Neuronal stem cell (in vitro differentiated cells): ENCODE measurements around the gene TRPM2.
A peak's percentile ranks its signal among the peaks of the same experiment; 100 is the strongest.

Source experiments
- DNase-seq: peaks from one replicate; pipeline ENCODE4 v3.0.0-alpha.2; 2013; ENCODE audit warnings: low spot score
- H2AFZ ChIP-seq: one replicate; pipeline ENCODE4 v1.6.1; 2013; ENCODE audit warnings: mild to moderate bottlenecking, low read length, inconsistent platforms
- H2AK5ac ChIP-seq: 2 replicates; pipeline ENCODE4 v1.6.1; 2013; ENCODE audit warnings: low read depth, mild to moderate bottlenecking, inconsistent platforms, low read length, moderate library complexity, mixed read lengths
- H2BK120ac ChIP-seq: 2 replicates; pipeline ENCODE4 v1.6.1; 2013; ENCODE audit warnings: low read depth, mild to moderate bottlenecking, inconsistent platforms, low read length, moderate library complexity, mixed read lengths
- H2BK12ac ChIP-seq: one replicate; pipeline ENCODE4 v1.6.1; 2013; ENCODE audit warnings: low read length, inconsistent platforms
- H2BK15ac ChIP-seq: 2 replicates; pipeline ENCODE4 v1.6.1; 2013; ENCODE audit warnings: mild to moderate bottlenecking, low read length, inconsistent platforms, mixed read lengths
- H2BK5ac ChIP-seq: one replicate; pipeline ENCODE4 v1.6.1; 2013; ENCODE audit warnings: inconsistent platforms, mild to moderate bottlenecking, low read length, moderate library complexity
- H3K14ac ChIP-seq: one replicate; pipeline ENCODE4 v1.6.1; 2013; ENCODE audit warnings: low read length, inconsistent platforms
- H3K18ac ChIP-seq: 2 replicates; pipeline ENCODE4 v1.6.1; 2013; ENCODE audit warnings: low read length, inconsistent platforms
- H3K23ac ChIP-seq: 2 replicates; pipeline ENCODE4 v1.6.1; 2013; ENCODE audit warnings: low read depth, mild to moderate bottlenecking, mixed read lengths, low read length, inconsistent platforms; ENCODE audit not compliant: poor library complexity
- H3K27ac ChIP-seq: replicated peaks from 3 replicates; pipeline ENCODE4 v1.5.1; 2013; ENCODE audit warnings: low read length, inconsistent platforms
- H3K27me3 ChIP-seq, 3 experiments: 2 replicates each; pipeline ENCODE4 v1.6.1; 2013; ENCODE audit warnings: low read length in 3 of 3, mild to moderate bottlenecking in 2 of 3, inconsistent platforms in 1 of 3, low read depth in 1 of 3, mixed read lengths in 1 of 3, moderate library complexity in 1 of 3; ENCODE audit not compliant: control insufficient read depth in 3 of 3, insufficient read depth in 3 of 3
- H3K36me3 ChIP-seq, 2 donors: replicated peaks in 1 of 2; 2 replicates each; pipeline ENCODE4 v1.6.1; 2013; ENCODE audit warnings: low read length in 2 of 2; ENCODE audit not compliant: control insufficient read depth in 2 of 2, insufficient read depth in 2 of 2
- H3K4ac ChIP-seq: 2 replicates; pipeline ENCODE4 v1.6.1; 2013; ENCODE audit warnings: inconsistent platforms, mild to moderate bottlenecking, low read length, moderate library complexity
- H3K4me1 ChIP-seq, 2 donors: 1 replicate in 1 of 2; 2 replicates in 1 of 2; pipeline ENCODE4 v1.6.1; 2013; ENCODE audit warnings: low read length in 2 of 2, low read depth in 1 of 2; ENCODE audit not compliant: control insufficient read depth in 2 of 2, insufficient read depth in 1 of 2
- H3K4me2 ChIP-seq: one replicate; pipeline ENCODE4 v1.6.1; 2013; ENCODE audit warnings: mild to moderate bottlenecking, low read length, inconsistent platforms; ENCODE audit not compliant: insufficient read depth, poor library complexity, severe bottlenecking
- H3K4me3 ChIP-seq, 2 donors: 2 replicates each; pipeline ENCODE4 v1.5.1; 2013; ENCODE audit warnings: low read length in 2 of 2, mild to moderate bottlenecking in 2 of 2, inconsistent platforms in 1 of 2, moderate library complexity in 1 of 2
- H3K79me1 ChIP-seq: one replicate; pipeline ENCODE4 v1.6.1; 2013; ENCODE audit warnings: low read depth, mild to moderate bottlenecking, inconsistent platforms, low read length, moderate library complexity
- H3K9ac ChIP-seq: one replicate; pipeline ENCODE4 v1.6.1; 2013; ENCODE audit warnings: mild to moderate bottlenecking, low read depth, low read length, inconsistent platforms; ENCODE audit not compliant: poor library complexity
- H3K9me3 ChIP-seq, 2 donors: replicated peaks in 1 of 2; 2 replicates each; pipeline versions ENCODE3 to v1.6.1; 2013; ENCODE audit warnings: low read length in 2 of 2, mild to moderate bottlenecking in 2 of 2, inconsistent platforms in 1 of 2, low read depth in 1 of 2, mixed read lengths in 1 of 2, moderate library complexity in 1 of 2; ENCODE audit not compliant: control insufficient read depth in 2 of 2, insufficient read depth in 1 of 2
- H4K8ac ChIP-seq: one replicate; pipeline ENCODE4 v1.6.1; 2013; ENCODE audit warnings: low read depth, mild to moderate bottlenecking, inconsistent platforms, low read length, moderate library complexity
- H4K91ac ChIP-seq: one replicate; pipeline ENCODE4 v1.6.1; 2013; ENCODE audit warnings: low read length, low read depth, mild to moderate bottlenecking, inconsistent platforms; ENCODE audit not compliant: poor library complexity
- WGBS, 2 donors: extraction: QIAGEN DNeasy Blood & Tissue Kit; methylation state at CpG; one replicate each; pipeline ENCODE4 v1.1.7; 2013; ENCODE audit warnings: missing lambda C conversion rate in 2 of 2, mixed read lengths in 1 of 2; ENCODE audit not compliant: insufficient read length in 2 of 2, insufficient replicate concordance in 1 of 2; ENCODE audit errors: extremely low coverage in 2 of 2; 5-methylcytosine and 5-hydroxymethylcytosine counted together

Gene TRPM2

GRCh38 chr21:44437696-44438431 is 84.4 kb downstream of the TRPM2 start:
- no peak overlapping the region for H2BK5ac ChIP-seq
- WGBS, 2 donors, result no CpG with 5 or more reads among the region's 19 CpGs
- peaks cover 0 to 1% of the 10 kb centered on the region in 2 donors for H3K9me3 ChIP-seq
- no peak overlapping the region for H3K27ac ChIP-seq
- H4K91ac ChIP-seq, result no peak overlapping the region
- no peak for DNase-seq
- no peak overlapping the region for H2BK120ac ChIP-seq
- H3K9ac ChIP-seq, result no peak overlapping the region
- no peak overlapping the region for H3K4ac ChIP-seq
- H3K4me1 ChIP-seq, result no peaks in the 10 kb centered on the region
- H3K18ac ChIP-seq, result peak overlapping the region; percentile 24
- H2AK5ac ChIP-seq, result peak overlapping the region; percentile 63
- no peaks in the 10 kb centered on the region for H3K36me3 ChIP-seq
- no peak overlapping the region for H2BK12ac ChIP-seq
- peaks cover 2% of the 10 kb centered on the region for H3K79me1 ChIP-seq
- H3K14ac ChIP-seq, result peak overlapping the region; percentile 38
- H3K4me3 ChIP-seq, result no peak overlapping the region
- no peak overlapping the region for H3K23ac ChIP-seq
- H3K4me2 ChIP-seq, result no peak overlapping the region
- H2BK15ac ChIP-seq, result peak overlapping the region; percentile 58
- H2AFZ ChIP-seq, result no peak overlapping the region
- no peak overlapping the region for H4K8ac ChIP-seq
- peaks cover 0 to 7% (median 0%) of the 10 kb centered on the region in 3 experiments for H3K27me3 ChIP-seq

- H2BK120ac ChIP-seq, result no peak overlapping the region
- peak overlapping the region; percentile 63 for H2AK5ac ChIP-seq
- no peak overlapping the region for H3K14ac ChIP-seq
- H2BK12ac ChIP-seq, result no peak overlapping the region
- no peaks in the 10 kb centered on the region for H3K36me3 ChIP-seq
- no peak for DNase-seq
- peak overlapping the region; percentile 65 for H4K8ac ChIP-seq
- no peak overlapping the region for H2BK5ac ChIP-seq
- H3K4ac ChIP-seq, result peak overlapping the region; percentile 53
- H2BK15ac ChIP-seq, result no peak overlapping the region
- H3K27ac ChIP-seq, result no peak overlapping the region
- no peak overlapping the region for H2AFZ ChIP-seq
- H3K9ac ChIP-seq, result peak overlapping the region; percentile 30
- H3K79me1 ChIP-seq, result peaks cover 2% of the 10 kb centered on the region
- no peak overlapping the region for H3K4me3 ChIP-seq
- H3K23ac ChIP-seq, result no peak overlapping the region
- WGBS, 2 donors, result no CpG with 5 or more reads among the region's 34 CpGs
- peaks cover 0 to 3% (median 0%) of the 10 kb centered on the region in 3 experiments for H3K27me3 ChIP-seq
- H3K9me3 ChIP-seq, result peaks cover 0 to 1% of the 10 kb centered on the region in 2 donors
- no peaks in the 10 kb centered on the region for H3K4me1 ChIP-seq
- no peak overlapping the region for H4K91ac ChIP-seq
- no peak overlapping the region for H3K4me2 ChIP-seq
- peak overlapping the region; percentile 76 for H3K18ac ChIP-seq
Observed at GRCh38 chr21:44438531-44439210, 85.2 kb downstream of the TRPM2 start.

- WGBS, 2 donors, result no CpG with 5 or more reads among the region's 11 CpGs
- no peak for DNase-seq
- Histone ChIP-seq H2BK15ac (no peak overlapping the region), H3K14ac (no peak overlapping the region), H2AK5ac (peak overlapping the region; percentile 28), H2BK120ac (no peak overlapping the region), H2BK12ac (peak overlapping the region; percentile 90), H3K4me1 (no peaks in the 10 kb centered on the region), H3K9ac (peak overlapping the region; percentile 30), H4K91ac (no peak overlapping the region), H2AFZ (no peak overlapping the region), H3K27me3 (peaks cover 0 to 3% (median 0%) of the 10 kb centered on the region in 3 experiments), H3K79me1 (peaks cover 2% of the 10 kb centered on the region), H4K8ac (peak overlapping the region; percentile 65), H3K36me3 (no peaks in the 10 kb centered on the region), H3K9me3 (peaks cover 0 to 1% of the 10 kb centered on the region in 2 donors), H3K4me3 (peak overlapping the region in 1 of 2 donors; percentile 14), H2BK5ac (no peak overlapping the region), H3K23ac (peak overlapping the region; percentile 89), H3K27ac (no peak overlapping the region), H3K18ac (peak overlapping the region; percentile 85), H3K4me2 (no peak overlapping the region), H3K4ac (peak overlapping the region; percentile 53)
Observed at GRCh38 chr21:44439211-44439600, 85.8 kb downstream of the TRPM2 start.
